Stimulated activated CD8-positive, alpha-beta memory T cell treated with anti-CD3 and anti-CD28 coated beads, Interleukin-4, amount 100 ng/mL, for 4 hours (primary cell): ENCODE measurements around the gene COL4A6.

Source experiments
- DNase-seq, 2 donors: peaks; one replicate each; pipeline ENCODE4 v3.0.0-alpha.2; 2020; ENCODE audit warnings: low read depth in 2 of 2, low spot score in 1 of 2

The COL4A6 gene

GRCh38 chrX:108331126-108331909 is 106.9 kb downstream of the COL4A6 start:
- no peak for DNase-seq

GRCh38 chrX:108323751-108324150 is 114.5 kb downstream of the COL4A6 start:
- DNase-seq = no peak

DNA sequence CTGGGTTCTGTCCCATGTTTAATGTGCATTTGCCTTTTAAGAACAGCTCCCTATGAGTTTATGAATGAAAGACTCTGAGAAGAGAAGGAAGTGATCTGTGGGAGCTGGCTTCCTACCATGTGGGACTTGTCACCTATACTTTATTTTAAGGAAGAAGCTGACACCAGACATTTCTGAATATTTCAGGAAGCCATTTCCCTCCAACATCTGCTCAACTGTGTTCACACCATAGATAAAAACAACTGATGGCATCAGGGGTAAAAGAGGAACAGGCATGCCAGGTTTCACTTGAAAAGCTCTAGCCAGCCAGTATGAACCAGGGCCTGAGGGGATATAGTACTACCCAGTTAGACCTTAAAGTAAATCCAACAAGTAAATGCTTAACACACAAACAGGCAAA is 116.0 kb downstream of the COL4A6 start:
- no peak for DNase-seq

- no peak for DNase-seq
Observed at GRCh38 chrX:108316456-108316855, 121.8 kb downstream of the COL4A6 start.

GRCh38 chrX:108313669-108314068 is 124.6 kb downstream of the COL4A6 start:
- DNase-seq = no peak

GRCh38 chrX:108312957-108313356 is 125.3 kb downstream of the COL4A6 start:
- no peak for DNase-seq

GRCh38 chrX:108312011-108312410 is 126.2 kb downstream of the COL4A6 start:
- no peak for DNase-seq

GRCh38 chrX:108310506-108310905 is 127.7 kb downstream of the COL4A6 start:
- DNase-seq = no peak

- DNase-seq = no peak
Observed at GRCh38 chrX:108309144-108309543, 129.1 kb downstream of the COL4A6 start.

DNA sequence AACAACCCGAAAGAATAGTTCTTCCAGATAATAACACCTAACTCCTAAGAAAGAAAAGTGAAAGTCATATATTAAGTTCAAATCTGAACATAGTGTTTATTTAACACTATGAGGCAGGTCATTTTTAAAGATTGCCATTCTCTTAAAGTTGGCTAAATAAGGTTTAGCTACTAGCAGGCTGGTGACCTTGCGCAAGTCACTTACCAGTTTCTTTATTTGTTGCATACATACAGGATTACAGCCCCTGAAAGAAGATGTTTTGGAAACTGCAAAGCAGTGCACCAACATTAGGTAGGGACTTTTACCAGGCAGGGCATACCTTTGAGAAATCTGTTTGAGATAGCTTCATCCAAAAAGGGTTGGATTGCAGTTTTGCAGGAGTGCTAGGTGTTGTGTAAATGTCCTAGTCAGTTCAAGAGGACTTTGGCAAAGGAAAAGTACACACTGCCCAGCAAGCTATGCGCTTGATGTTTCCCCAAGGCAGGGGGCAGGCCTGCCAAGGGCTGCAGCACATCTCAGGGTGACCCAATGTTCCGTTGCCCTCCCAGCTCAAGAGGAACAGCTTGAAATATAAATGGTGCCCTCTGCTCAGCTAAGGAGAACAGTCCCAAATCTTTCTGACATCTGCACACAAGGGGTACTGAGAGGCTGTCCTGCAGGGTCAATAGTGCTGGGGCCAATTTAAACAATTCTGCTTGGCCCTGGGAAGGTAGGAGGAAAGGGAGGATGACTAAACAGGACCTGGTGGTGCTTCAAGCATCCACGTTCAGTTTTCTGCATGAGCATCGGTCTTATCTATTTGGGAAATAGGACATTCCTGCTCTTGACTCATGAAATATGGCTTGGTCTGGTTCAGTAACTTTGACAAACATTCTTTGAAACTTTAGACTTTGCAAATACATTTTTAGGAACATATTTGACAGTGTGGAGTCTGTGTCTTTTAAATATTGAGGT is 130.8 kb downstream of the COL4A6 start:
- DNase-seq = no peak

DNA sequence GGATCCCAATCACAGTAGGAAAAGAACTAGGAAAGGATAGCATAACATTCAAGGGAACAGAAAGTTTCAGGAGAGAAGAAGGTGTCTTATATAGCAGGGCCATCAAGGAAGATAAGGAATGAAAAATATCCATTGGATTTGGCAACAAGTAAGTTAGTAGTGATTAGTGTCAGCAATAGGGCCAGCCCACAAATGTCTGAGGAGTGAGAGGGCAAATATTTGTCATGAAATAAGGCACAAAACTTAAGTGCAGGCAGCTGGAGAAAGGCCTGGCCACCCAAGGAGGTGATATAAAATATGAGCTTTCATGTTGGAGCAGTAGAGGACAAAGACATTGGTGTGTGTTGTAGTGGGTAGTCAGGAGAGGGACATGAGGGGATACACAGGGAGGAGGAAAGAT is 132.1 kb downstream of the COL4A6 start:
- DNase-seq = no peak

GRCh38 chrX:108304757-108305156 is 133.5 kb downstream of the COL4A6 start:
- DNase-seq = no peak

DNA sequence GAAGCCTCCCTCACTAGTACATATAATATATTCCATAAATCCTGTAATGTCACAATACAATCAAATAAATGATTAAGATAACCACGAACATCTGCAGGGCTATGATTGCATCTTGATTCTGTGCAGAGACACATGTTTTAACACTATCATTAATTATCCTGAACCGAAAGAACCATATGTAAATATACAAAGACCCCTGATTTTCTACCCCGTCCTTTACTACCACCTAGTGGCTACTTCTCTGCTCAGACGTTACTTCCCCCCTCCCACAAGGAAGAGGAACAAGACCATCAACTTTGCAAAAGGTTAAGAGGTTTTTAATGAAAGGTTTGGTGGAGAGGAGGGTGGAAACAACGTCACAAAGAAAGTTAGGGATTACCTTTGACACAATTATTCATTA is 134.0 kb downstream of the COL4A6 start:
- DNase-seq = no peak

DNA sequence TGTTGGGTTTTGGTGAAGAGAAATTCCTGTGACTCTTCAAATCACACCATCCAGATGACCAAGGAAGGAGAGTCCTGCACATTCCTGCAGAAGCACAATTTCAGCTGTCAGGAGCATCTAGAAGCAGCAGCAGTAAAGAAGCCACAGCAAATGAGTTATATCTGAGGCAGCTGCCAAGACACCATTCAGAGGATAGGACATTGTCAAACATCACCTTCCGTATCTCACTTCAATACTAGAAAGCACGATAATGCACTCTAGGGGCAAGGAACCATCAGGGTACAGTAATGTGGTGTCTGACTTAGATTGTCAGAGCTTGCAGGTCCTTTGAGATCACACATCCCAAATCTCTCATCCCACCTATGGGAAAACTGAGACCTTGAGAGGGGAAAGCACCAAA is 134.5 kb downstream of the COL4A6 start:
- no peak for DNase-seq

DNA sequence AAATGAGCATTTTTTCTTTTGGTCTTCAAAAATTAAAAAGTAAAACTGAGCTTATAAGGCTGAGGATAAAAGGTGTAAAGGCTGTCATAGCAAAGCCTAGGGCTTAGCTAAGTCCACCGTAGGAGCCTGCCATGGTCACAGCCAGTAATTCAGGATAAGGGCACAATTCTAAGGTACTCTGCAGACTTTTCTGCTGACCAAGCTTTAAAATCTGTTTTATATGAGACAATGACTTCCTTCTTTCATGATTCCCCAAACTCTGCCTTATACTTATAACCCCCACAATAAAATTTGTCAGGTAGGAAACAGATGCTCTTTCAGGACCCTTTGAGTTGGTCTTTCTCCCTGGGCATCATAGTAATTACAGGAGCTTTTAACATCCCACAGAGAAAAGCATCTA is 138.5 kb downstream of the COL4A6 start:
- no peak for DNase-seq

GRCh38 chrX:108299101-108299591 is 139.1 kb downstream of the COL4A6 start:
- DNase-seq = no peak

GRCh38 chrX:108298165-108298602 is 140.0 kb downstream of the COL4A6 start:
- DNase-seq = no peak

GRCh38 chrX:108297290-108297689 is 140.9 kb downstream of the COL4A6 start:
- no peak for DNase-seq

DNA sequence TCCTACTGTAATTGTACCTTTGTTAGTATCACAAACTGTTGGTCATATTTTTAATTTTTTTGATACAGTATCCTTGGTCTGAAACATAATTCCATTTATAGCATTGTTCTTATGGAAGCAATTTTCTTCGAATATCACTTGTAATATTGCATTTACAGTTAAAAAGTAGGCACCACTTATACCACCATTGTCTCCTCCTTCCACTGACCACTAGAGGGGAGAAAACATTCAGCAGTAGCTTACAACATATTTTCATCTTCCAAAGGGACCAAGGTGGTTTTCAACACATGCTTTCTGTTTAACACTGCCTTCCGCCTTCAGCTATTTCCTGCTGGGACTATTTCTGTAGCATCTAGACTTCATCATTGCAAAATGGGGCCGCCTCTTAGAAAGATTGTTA is 146.2 kb downstream of the COL4A6 start:
- DNase-seq = no peak

GRCh38 chrX:108285918-108286317 is 152.3 kb downstream of the COL4A6 start:
- DNase-seq = no peak

DNA sequence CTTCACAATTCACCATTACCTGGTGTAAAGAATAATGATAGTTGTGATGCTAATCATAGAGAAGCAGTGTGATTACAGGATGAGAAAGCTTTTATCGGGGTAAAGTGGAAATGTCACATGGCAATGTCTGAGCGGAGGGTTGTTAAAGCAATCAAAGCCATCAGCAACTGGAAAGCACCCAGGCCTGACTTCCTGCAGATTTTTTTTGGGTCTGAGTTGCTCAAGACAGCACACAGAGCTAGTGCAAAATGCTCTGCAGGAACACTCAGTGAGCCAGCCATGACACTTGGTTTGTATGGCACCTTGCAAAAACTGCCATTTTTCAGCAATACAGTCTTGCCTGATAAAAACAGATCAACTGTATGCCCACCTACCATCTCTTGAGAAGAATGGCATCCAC is 152.9 kb downstream of the COL4A6 start:
- no peak for DNase-seq

GRCh38 chrX:108275732-108276131 is 162.5 kb downstream of the COL4A6 start:
- no peak for DNase-seq
